GM23338 (cell line): ENCODE measurements around the gene ZSCAN26. TPM values are rescaled to one million over a fixed set of nuclear protein-coding genes. Genes with fewer than 3 reads are reported as not detected.

Experiments used
- ATAC-seq: fragments of 200-7000 bp; cut with Tn5 transposase; 3 replicates; pipeline ENCODE4 v1.9.1; 2020
- DNase-seq: peaks from one replicate; pipeline ENCODE4 v3.0.0-alpha.2; 2015; ENCODE audit warnings: low spot score
- H2AFZ ChIP-seq: fragments of 200-600 bp; sonication (generic); 2 replicates; pipeline ENCODE4 v1.8.0; 2016; ENCODE audit warnings: antibody characterized with exemption, mild to moderate bottlenecking, moderate library complexity
- H3F3A ChIP-seq: fragments of 200-600 bp; sonication (generic); replicated peaks from 2 replicates; pipeline ENCODE4 v1.8.0; 2017; ENCODE audit warnings: antibody characterized with exemption, mixed run types, low read depth
- H3K27ac ChIP-seq: fragments of 200-600 bp; sonication (generic); 2 replicates; pipeline ENCODE4 v1.6.1; 2016; ENCODE audit warnings: low read depth
- H3K27me3 ChIP-seq: fragments of 200-600 bp; sonication (generic); 2 replicates; pipeline ENCODE4 v1.8.0; 2016; ENCODE audit warnings: mild to moderate bottlenecking, mixed run types, moderate library complexity; ENCODE audit not compliant: insufficient read depth
- H3K36me3 ChIP-seq: fragments of 200-600 bp; sonication (generic); 2 replicates; pipeline ENCODE4 v1.8.0; 2016; ENCODE audit warnings: mild to moderate bottlenecking; ENCODE audit not compliant: insufficient read depth
- H3K4me1 ChIP-seq: fragments of 200-600 bp; sonication (generic); 2 replicates; pipeline ENCODE4 v1.8.0; 2016; ENCODE audit warnings: mild to moderate bottlenecking, moderate library complexity; ENCODE audit not compliant: insufficient read depth
- H3K4me2 ChIP-seq: fragments of 200-600 bp; sonication (generic); 2 replicates; pipeline ENCODE4 v1.7.1; 2017; ENCODE audit warnings: mixed run types
- H3K4me3 ChIP-seq: fragments of 200-600 bp; sonication (generic); 2 replicates; pipeline ENCODE4 v1.6.1; 2016; ENCODE audit warnings: mixed run types
- H3K79me2 ChIP-seq: fragments of 200-600 bp; sonication (generic); replicated peaks from 2 replicates; pipeline ENCODE4 v1.8.0; 2017; ENCODE audit warnings: mild to moderate bottlenecking; ENCODE audit not compliant: insufficient read depth
- H3K9me2 ChIP-seq: fragments of 200-600 bp; sonication (generic); 2 replicates; pipeline ENCODE4 v1.8.0; 2017; ENCODE audit not compliant: insufficient read depth
- H4K20me1 ChIP-seq: fragments of 200-600 bp; sonication (generic); replicated peaks from 2 replicates; pipeline ENCODE4 v1.8.0; 2017; ENCODE audit warnings: mild to moderate bottlenecking; ENCODE audit not compliant: insufficient read depth
- H3K27ac Mint-ChIP-seq: 2 replicates; pipeline ENCODE4 v1.8.0; 2020; ENCODE audit warnings: inconsistent platforms, mild to moderate bottlenecking, moderate library complexity, mixed read lengths
- H3K27me3 Mint-ChIP-seq: 3 replicates; pipeline ENCODE4 v1.8.0; 2022; ENCODE audit warnings: low read depth, mild to moderate bottlenecking, moderate library complexity, mixed read lengths, inconsistent platforms; ENCODE audit not compliant: insufficient read depth, poor library complexity
- H3K36me3 Mint-ChIP-seq: 3 replicates; pipeline ENCODE4 v1.8.0; 2021; ENCODE audit warnings: low read depth, mild to moderate bottlenecking, inconsistent platforms, moderate library complexity, mixed read lengths
- H3K4me1 Mint-ChIP-seq: 3 replicates; pipeline ENCODE4 v1.8.0; 2020; ENCODE audit warnings: mild to moderate bottlenecking, inconsistent platforms, mixed read lengths
- H3K4me3 Mint-ChIP-seq: 3 replicates; pipeline ENCODE4 v1.8.0; 2021; ENCODE audit warnings: moderate library complexity, mild to moderate bottlenecking, inconsistent platforms, mixed read lengths
- H3K9me3 Mint-ChIP-seq: 3 replicates; pipeline ENCODE4 v1.8.0; 2020; ENCODE audit warnings: moderate library complexity, mild to moderate bottlenecking, inconsistent platforms, mixed read lengths
- CREB1 ChIP-seq: fragments of 250-450 bp; sonication (Bioruptor Pico); IDR thresholded peaks from 2 replicates; pipeline ENCODE4 v1.5.0; 2020; ENCODE audit warnings: low read depth, mild to moderate bottlenecking, moderate library complexity
- CTCF ChIP-seq, 2 experiments: fragments of 200-600 bp in 1 of 2; sonication (generic) in 1 of 2; conservative IDR thresholded peaks; 2 replicates each; pipeline versions ENCODE4 v1.5.1 to v1.6.1; 2016 to 2017; ENCODE audit warnings: antibody characterized with exemption in 2 of 2, low read depth in 2 of 2, mild to moderate bottlenecking in 2 of 2, moderate library complexity in 1 of 2
- ETS1 ChIP-seq: IDR thresholded peaks from 2 replicates; pipeline ENCODE4 v1.6.1; 2016; ENCODE audit warnings: antibody characterized with exemption
- EZH2 ChIP-seq: fragments of 200-600 bp; sonication (generic); IDR thresholded peaks from one replicate; pipeline ENCODE4 v1.8.0; 2017; ENCODE audit warnings: antibody characterized with exemption, mild to moderate bottlenecking, low read depth; ENCODE audit not compliant: unreplicated experiment
- NANOG ChIP-seq: IDR thresholded peaks from 2 replicates; pipeline ENCODE4 v1.6.1; 2016; ENCODE audit warnings: antibody characterized with exemption, borderline replicate concordance
- POLR2AphosphoS5 ChIP-seq: IDR thresholded peaks from 2 replicates; pipeline ENCODE4 v1.6.1; 2016; ENCODE audit warnings: antibody characterized with exemption, low read depth
- REST ChIP-seq: IDR thresholded peaks from one replicate; pipeline ENCODE4 v1.6.1; 2018; ENCODE audit warnings: antibody characterized with exemption; ENCODE audit not compliant: unreplicated experiment
- STAT1 ChIP-seq: IDR thresholded peaks from one replicate; pipeline ENCODE4 v1.6.1; 2016; ENCODE audit warnings: antibody characterized with exemption; ENCODE audit not compliant: unreplicated experiment
- ZNF114 ChIP-seq: fragments of 250-450 bp; sonication (Bioruptor Pico); IDR thresholded peaks from 2 replicates; pipeline ENCODE4 v1.5.0; 2020; ENCODE audit warnings: mild to moderate bottlenecking, moderate library complexity
- ZNF331 ChIP-seq: fragments of 250-450 bp; sonication (Bioruptor Pico); IDR thresholded peaks from 2 replicates; pipeline ENCODE4 v1.5.0; 2020; ENCODE audit warnings: low read depth, mild to moderate bottlenecking, moderate library complexity
- polyA plus RNA-seq: library from polyadenylated mRNA; unstranded; fragments of >200 nt; fragmentation: Nextera tagmentation; extraction: Ambion mirVana; gene quantifications from 2 replicates; pipeline ENCODE4 v1.2.1, GENCODE V29; 2016
- total RNA-seq: library from RNA; depleted of rRNA; stranded (reverse); fragments of >200 nt; shearing (Covaris generic); gene quantifications from 2 replicates; pipeline ENCODE4 v1.2.3, GENCODE V29; 2014

The ZSCAN26 gene
- total and polyA plus RNA-seq, 2 experiments from 2014 or later: 6.5 to 10.2 TPM

GRCh38 chr6:28267695-28268059 is 734 bp downstream of the ZSCAN26 start (continued):
- TF ChIP-seq CREB1 (CRISPR knock-in tag): no peak
- TF ChIP-seq POLR2AphosphoS5: no peak
- TF ChIP-seq STAT1: no peak
- no peak for TF ChIP-seq REST
- no peak for TF ChIP-seq CTCF (conservative IDR thresholded peaks at IDR 0.05; ENCODE audit: low read depth in 2 of 2)

GRCh38 chr6:28269492-28269891 is 2.5 kb downstream of the ZSCAN26 start:
- Histone ChIP-seq H3K9me2 (no peaks in the 10 kb centered on the region), H3F3A (peaks cover 3% of the 10 kb centered on the region; the same call in 1 of the 2 replicates), H3K79me2 (peaks cover 21% of the 10 kb centered on the region), H3K36me3 (no peaks in the 10 kb centered on the region; the same call in 1 of the 2 replicates), H3K4me3 (no peak overlapping the region), H3K4me1 (no peaks in the 10 kb centered on the region), H2AFZ (no peak overlapping the region), H4K20me1 (no peaks in the 10 kb centered on the region; the same call in 1 of the 2 replicates), H3K27me3 (peaks cover 6% of the 10 kb centered on the region), H3K27ac (no peak overlapping the region), H3K4me2 (no peak overlapping the region)
- no peak for DNase-seq
- Mint-ChIP-seq H3K4me3 (no peak overlapping the region), H3K4me1 (no peaks in the 10 kb centered on the region; the same call in 2 of the 3 replicates), H3K27me3 (no peaks in the 10 kb centered on the region), H3K9me3 (no peaks in the 10 kb centered on the region), H3K27ac (no peak overlapping the region), H3K36me3 (peaks cover 17% of the 10 kb centered on the region)
- ATAC-seq: no peak
- TF ChIP-seq ZNF114 (no peak), POLR2AphosphoS5 (no peak), CREB1 (CRISPR knock-in tag) (no peak), EZH2 (no peak), NANOG (no peak), REST (no peak), ETS1 (no peak), ZNF331 (CRISPR knock-in tag) (no peak), STAT1 (no peak)
